Glomerular endothelial cell (primary cell): Measurements from ENCODE around the gene HPCA. TPM values are rescaled to one million over a fixed set of nuclear protein-coding genes. Genes with fewer than 3 reads are reported as not detected.

Experiments
- DNase-seq: peaks from one replicate; pipeline ENCODE4 v3.0.0-alpha.2; 2011; ENCODE audit warnings: low read depth, low spot score; ENCODE audit errors: extremely low read depth
- total RNA-seq: library from RNA; depleted of rRNA; stranded (reverse); fragments of >200 nt; gene quantifications from 2 replicates; pipeline ENCODE4 v1.2.3, GENCODE V29; 2015

Gene HPCA
- total RNA-seq: not detected in 2 replicates

GRCh38 chr1:32886004-32886827 is at the start of gene HPCA:
Gene HPCA (plus strand): TSS chr1:32886491. CDS start chr1:32888899, 2,408 bp downstream.
- no peak for DNase-seq

DNA sequence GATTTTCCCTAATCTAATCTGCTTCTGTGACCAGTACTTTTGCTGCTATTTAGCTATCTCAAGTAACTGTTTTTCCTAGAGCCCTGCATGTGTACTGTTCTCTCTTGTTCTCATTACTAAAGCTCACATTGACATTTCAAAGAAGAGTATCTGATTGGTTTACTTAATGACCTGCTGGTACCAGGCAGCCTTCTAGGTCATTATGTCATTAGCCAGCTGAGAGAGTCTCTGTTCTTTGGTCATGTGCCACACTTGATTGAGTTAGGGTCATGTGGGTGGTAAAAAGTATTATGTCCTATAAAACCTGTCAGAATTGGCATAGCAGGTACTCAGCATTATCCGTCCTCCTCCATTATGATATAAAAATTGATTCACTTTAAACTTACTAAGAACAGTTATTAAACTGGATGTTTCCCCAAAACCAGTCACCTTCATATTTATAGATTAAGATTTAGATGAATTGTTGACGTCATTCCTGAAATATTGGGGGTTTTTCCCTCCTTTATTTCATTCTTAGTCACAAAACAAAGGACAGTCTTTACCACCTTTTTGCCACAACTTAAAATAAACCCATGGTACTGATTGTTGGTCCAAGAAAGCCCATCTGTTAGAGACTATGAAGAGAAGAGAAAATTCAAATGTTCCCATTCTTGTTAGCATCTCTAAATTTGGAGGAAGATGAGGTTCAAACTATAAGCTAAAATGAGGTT is 37.8 kb upstream of the HPCA start:
- DNase-seq: no peak

DNA sequence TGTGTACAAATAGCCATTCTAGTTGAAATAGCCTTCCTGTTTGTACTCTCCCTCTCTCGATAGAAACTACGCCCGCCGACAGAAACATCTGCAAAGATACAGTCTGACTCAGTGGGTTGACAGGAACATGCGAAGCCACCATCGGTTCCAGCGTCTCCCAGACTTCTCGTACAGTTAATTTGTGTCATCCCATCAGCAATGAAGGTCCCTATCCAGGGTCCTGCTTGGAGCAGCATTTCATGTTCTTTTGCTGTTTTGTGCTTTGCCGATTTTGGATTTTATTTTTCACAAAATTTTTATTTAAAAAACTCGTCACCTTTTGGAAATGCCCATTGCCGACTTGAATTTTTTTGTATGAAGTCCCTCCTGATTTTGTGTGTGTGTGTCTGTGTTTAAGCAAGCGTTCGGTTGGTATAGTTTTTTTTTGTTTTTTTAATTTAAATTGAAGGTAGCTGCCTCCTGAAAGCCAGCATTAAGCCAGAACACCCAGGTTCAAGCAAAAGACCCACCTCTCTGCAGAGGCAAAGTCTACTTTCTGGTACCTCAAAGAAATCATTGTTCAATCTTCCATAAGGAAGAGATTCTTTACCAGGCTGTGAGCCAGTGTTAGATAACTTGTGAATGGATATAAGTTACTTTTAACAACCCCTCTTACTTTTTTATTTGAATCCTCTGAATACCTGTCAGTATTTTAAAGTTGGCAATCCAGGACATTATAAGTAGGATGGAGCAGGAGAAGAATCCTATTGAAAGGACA is 30.3 kb upstream of the HPCA start:
- no peak for DNase-seq

DNA sequence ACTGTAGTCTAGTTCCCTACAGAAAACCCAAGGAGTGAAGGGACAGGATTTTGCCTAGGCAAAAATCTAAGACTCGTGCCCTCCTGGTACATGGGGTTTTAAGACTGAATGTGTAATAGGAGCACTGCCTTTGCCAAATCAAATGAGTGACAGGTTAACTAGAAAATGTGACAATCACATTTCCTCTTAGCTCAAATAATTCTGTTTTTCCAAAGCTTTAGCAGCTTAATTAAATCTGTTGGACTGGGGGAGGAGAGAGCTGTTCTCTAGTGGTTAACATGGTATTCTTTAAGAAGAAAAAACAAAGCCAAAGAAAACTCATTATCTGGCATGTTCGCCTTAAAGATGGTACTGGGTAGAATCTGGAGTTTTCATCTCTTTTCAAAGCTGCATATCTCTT is 28.2 kb upstream of the HPCA start:
- no peak for DNase-seq

- no peak for DNase-seq
These were observed 27.5 kb upstream of the HPCA start for GRCh38 chr1:32858791-32859190.

GRCh38 chr1:32859915-32860314 is 26.4 kb upstream of the HPCA start:
- no peak for DNase-seq

- DNase-seq: no peak
These were observed 25.7 kb upstream of the HPCA start for GRCh38 chr1:32860566-32860965.

GRCh38 chr1:32861904-32862695 is 24.2 kb upstream of the HPCA start:
- DNase-seq: no peak

DNA sequence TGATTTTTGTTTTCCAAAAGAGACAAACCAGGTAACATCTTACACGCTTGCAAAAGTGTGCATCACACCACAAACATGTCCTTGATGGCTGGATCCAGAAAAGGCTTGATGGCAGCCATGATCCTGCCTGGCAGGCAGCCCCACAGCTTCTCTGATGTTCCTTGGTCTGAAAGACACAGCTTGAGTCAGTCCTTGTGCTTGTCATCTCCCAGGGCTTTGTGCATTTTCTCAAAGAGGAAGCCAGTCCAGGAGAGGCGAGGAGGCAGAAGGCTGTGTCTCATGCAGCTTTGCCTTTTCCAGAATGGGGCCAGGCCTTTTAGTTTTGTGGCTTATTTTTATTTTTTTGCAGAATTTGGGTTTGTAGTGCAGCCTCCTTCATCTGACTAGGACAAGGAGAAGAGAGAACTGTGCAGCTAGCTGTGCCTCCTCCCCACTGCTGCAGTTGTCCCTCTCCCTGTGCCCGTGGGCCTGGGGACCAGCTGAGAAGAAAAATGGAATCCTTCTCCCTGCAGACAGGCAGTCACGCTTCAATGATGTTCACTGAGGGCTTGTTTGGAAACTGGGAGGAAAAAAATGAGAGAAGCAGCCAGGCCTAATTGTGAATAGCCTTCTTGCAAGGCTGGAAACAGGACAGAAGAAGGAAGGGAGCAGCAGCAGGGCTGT is 22.9 kb upstream of the HPCA start:
- DNase-seq: no peak

GRCh38 chr1:32863881-32864245 is 22.4 kb upstream of the HPCA start:
- DNase-seq: no peak

GRCh38 chr1:32864375-32865019 is 21.8 kb upstream of the HPCA start:
- DNase-seq: no peak

- DNase-seq: no peak
These were observed 20.5 kb upstream of the HPCA start for GRCh38 chr1:32865639-32866405.

- DNase-seq: no peak
These were observed 19.1 kb upstream of the HPCA start for GRCh38 chr1:32867151-32867550.

DNA sequence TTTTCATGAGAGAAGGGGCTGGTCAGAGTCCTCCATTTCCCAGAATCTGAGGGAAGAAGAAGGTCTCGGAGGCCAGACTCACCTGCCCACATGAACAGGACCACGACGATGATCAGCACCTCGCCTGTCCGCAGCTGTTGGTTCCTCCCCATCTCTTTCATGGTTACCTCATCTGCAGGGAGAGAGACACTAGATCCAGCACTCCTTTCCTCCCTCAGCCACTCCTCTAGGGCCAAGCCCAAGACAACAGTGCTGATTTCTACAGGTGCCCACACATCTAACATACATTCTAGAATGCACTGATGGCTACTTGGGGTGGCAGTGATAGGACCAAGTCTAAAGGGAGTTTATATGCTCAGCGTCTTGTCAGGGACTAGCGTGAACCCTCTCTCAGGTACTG is 18.6 kb upstream of the HPCA start:
- DNase-seq: no peak

DNA sequence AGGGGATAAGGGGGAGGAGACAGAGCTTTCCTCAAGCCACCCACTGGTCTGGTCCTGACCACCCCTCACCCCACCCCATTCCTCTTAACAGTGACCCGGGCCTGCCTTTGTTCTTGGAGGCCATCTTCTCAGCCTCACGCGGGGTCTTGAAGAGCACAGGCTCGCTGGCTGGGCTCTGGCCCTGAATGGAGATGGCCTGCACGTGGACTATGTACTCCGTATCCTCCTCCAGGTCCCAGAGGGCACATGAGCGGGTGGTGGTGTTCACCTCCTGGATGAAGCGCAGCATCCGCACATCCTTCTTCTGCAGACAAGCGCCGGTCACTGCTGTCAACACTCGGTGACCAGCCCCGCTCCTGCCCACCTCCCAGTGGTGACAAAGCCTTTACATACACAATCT is 18.2 kb upstream of the HPCA start:
- no peak for DNase-seq

DNA sequence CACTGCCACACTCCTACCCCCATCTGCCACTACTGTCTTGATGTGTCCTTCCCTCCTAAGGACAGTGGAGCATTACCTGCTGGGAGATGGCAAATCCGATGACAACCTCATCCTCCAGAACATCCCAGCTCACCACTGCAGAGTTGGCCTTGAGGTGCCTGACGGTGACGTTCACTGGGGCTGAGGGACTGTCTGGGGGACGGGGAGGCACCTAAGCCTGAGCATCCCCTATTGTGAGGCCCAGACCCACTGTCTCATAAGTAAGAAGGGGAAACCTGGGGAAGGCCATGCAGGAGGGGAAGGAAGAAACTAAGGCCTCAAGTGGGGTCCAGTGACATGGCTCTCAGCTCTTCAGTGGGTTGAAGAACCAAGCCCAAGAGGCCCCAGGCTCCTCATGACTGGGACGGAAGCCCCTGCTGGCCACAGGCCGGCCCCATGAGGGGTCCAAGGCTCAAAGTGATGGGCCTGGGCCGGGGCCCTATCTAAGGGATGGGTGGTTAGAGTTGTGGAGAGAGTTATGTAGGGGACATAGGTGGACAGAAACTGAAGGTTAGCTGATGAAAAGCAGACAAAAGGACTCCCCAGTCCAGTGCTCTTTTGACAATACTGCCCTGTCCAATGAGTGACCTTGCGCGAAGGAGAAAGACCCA is 17.4 kb upstream of the HPCA start:
- no peak for DNase-seq

DNA sequence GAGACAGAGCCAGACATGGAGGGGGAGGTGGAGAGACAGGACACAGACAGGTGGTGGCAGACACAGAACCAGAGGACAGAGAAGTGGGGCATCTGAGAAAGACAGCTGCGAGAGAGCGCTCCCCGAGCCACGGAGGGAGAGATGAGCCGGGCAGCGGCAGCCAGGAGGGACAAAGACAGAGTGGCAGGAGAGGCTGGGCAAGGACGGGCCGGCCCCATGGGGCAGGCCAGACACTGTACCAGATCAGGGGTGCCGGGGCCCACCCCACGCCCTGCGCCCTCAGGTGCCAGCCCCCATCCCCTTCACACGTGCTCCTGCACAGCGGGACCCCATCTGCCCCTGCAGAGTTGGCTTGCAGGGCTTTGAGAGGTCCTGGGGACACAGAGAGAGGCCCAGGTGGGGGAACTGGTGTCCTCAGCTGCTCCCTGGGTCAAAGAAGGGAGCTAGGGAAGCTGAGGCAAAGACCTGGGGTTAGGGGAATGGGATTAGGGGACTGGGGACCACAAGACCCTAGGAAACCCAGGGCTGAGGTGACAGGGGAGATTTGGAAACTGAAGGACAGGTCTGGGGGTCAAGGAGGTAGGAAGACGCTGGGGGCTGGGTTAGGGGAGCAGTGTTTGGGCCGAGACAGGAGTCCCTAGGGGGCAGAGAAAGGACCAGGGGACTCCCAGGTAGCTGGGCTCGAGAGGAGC is 16.2 kb upstream of the HPCA start:
- DNase-seq: no peak
